Fibroblast of villous mesenchyme (primary cell): ENCODE measurements around the gene GADD45GIP1. TPM values are rescaled to one million over a fixed set of nuclear protein-coding genes. Genes with fewer than 3 reads are reported as not detected.

Experiments used
- DNase-seq: peaks from one replicate; pipeline ENCODE4 v3.0.0-alpha.2; 2010; ENCODE audit warnings: low read depth
- H3K4me3 ChIP-seq: 2 replicates; pipeline ENCODE4 v1.5.1; 2011; ENCODE audit warnings: low read depth, mild to moderate bottlenecking, low read length
- CTCF ChIP-seq: IDR thresholded peaks from 2 replicates; pipeline ENCODE4 v1.5.1; 2012; ENCODE audit warnings: low read depth, mild to moderate bottlenecking, low read length; ENCODE audit not compliant: insufficient read depth
- total RNA-seq: library from RNA; depleted of rRNA; stranded (reverse); fragments of >200 nt; gene quantifications from 2 replicates; pipeline ENCODE4 v1.2.3, GENCODE V29; 2012

GADD45GIP1 gene
- total RNA-seq, 1 donor, result 18.6 TPM

DNA sequence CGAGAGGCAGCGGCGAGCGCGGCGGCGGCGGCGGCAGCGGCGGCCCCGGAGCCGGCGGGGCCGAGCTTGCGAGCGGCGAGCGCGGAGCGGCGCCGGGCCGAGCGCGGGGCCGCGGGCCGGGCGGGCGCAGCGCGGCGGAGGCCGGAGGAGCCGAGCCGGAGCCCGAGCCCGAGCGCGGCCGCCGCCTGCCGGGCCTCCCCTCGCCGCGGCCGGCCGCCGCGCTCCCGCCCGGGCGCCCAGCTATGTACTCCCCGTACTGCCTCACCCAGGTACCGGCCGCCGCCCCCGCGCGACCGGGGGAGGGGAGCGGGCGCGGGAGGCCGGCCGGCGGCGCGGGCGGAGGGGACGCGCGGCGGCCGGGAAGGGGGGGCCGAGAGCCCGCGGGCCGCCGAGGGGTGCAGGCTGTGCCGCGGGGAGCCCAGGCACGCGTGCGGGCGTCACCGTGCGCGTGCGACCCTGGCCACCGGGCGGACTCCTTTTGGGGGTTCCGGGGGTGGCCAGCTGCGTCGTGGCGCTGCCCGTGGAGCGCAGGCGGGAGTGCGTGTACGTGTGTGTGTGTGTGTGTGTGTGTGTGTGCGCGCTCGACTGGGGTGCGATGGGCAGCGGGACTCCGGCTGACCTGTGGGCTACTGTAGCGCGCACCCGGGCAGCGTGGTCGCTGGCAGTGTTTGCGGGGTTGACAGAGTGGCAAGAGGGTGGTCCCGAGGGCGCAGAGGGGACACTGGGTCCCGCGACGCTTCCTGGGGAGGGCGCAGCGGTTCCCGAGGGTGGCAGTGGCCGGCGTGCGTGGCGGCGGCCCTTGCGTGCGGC, 38.8 kb upstream of the GADD45GIP1 start:
- TF ChIP-seq CTCF, result no peak
- H3K4me3 ChIP-seq, result peak overlapping the region; percentile 76
- DNase-seq, result no peak

DNA sequence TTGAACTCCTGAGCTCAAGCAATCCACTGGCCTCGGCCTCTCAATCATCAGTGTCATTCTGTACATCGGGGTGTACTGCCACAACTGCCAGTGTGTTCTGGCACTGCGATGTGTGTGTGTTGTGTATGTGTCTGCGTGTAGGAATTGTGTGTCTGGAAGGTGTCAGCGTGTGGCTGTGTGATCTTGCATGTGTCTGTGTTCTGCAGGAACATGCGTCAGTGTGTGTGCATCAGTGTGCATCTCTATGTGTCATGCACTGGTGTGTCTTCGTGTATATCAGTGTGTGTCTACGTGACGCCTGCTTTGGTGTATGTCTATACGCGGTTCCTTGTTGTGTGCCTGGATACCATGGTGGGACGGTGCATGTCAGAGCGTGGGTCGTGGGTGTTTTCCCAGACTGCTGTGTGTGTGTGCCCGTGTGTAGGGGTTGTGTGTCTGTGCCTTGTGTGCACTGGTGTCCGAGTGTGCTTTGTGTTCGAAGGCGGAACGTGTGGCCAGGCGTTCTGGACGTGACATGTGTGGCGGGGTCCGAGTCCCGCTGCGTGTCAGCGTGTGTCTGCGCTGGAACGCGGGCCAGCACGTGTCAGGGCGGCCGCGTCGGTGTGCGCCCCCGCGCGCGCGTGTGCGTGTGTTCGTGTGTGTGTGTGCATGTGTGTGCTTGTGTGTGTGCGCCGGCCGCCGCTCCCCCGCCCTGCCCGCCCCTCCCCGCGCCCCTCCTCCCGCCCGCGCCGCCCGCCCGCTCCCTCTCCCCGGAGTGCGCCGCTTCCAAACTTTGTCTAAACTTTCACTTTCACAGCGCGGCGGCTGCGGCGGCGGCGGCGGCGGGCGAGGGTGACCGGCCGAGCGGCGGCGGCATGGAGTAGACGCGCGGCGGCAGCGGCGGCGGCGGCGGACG, 37.9 kb upstream of the GADD45GIP1 start, which contains the start of gene NFIX:
TSS of gene NFIX (plus strand) at position 775 of the 895 bp plus-strand sequence. CDS start 363 bp downstream, outside the sequence.
- peak; percentile 69 for DNase-seq
- H3K4me3 ChIP-seq, result peak within 1 kb of the TSS; percentile 76
- TF ChIP-seq CTCF, result no peak

GRCh38 chr19:12993562-12993961, 36.5 kb upstream of the GADD45GIP1 start:
- no peak for DNase-seq
- H3K4me3 ChIP-seq, result no peak overlapping the region

DNA sequence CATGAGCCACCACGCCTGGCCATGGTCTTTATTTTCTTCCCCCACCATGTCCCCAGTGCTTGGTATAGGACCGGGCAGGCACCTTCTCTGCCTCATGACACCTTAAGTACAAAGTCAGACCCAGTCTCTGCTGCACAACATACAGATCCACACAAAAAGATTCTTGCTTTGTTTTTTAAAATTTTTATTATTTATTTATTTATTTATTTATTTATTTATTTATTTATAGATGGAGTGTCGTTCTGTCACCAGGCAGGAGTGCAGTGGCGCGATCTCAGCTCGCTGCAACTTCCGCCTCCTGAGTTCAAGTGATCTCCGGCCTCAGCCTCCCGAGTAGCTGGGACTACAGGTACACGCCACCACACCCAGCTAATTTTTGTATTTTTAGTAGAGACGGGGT, 35.7 kb upstream of the GADD45GIP1 start:
- no peak overlapping the region for H3K4me3 ChIP-seq
- DNase-seq, result no peak
- TF ChIP-seq CTCF, result no peak

More at GRCh38 chr19:12993562-12993961, 36.5 kb upstream of the GADD45GIP1 start:
- TF ChIP-seq CTCF, result no peak

DNA sequence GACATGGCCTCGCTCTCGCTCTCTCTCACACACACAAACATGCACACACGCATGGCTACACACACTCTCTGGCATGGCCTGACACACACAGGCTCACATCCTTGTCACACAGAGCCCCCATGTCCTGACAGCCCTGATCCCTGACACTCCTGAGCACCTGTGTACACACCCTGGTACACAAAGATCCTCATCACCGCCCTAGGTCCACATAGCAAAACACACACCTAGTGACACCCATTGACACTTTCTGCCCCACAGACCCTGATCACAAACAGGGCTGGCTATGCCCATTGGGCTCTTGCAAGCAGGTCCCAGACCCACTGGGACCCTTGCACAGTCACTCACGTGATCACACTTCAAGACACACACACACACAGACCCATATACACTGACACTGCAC, 34.3 kb upstream of the GADD45GIP1 start:
- H3K4me3 ChIP-seq, result no peak overlapping the region
- no peak for DNase-seq
- no peak for TF ChIP-seq CTCF

- TF ChIP-seq CTCF, result no peak
- DNase-seq, result no peak
- H3K4me3 ChIP-seq, result no peak overlapping the region
Observed at GRCh38 chr19:12990853-12991252, 33.8 kb upstream of the GADD45GIP1 start.
